Activated CD8-positive, alpha-beta memory T cell treated with anti-CD3 and anti-CD28 coated beads, Interleukin-2, amount 10 ng/mL, durations not matched to agents 7 days and 5 days (primary cell): ENCODE results near the gene ZNF496. TPM values are rescaled to one million over a fixed set of nuclear protein-coding genes. Genes with fewer than 3 reads are reported as not detected.
"Not testable (repeated sequence)": the region's sequence is repeated elsewhere in the genome, so short reads cannot be mapped to it uniquely, and the experiment has no call there.

Source experiments
- ATAC-seq: fragments of 150-1000 bp; cut with Tn5 transposase; one replicate; pipeline ENCODE4 v1.10.0; 2021; ENCODE audit warnings: moderate library complexity
- CTCF ChIA-PET: fragments of 350-600 bp; sonication (Branson Sonifier 250); formaldehyde crosslinking; loops from one replicate; lab custom pipeline; 2021; ENCODE audit warnings: antibody characterized with exemption; lab: Charles Lee
- DNase-seq: peaks from one replicate; pipeline ENCODE4 v3.0.0-alpha.2; 2020
- H3K27ac Mint-ChIP-seq: one replicate; pipeline ENCODE4 v1.8.0; 2021; ENCODE audit warnings: mild to moderate bottlenecking, mixed read lengths
- H3K27me3 Mint-ChIP-seq: one replicate; pipeline ENCODE4 v1.8.0; 2021; ENCODE audit warnings: mixed read lengths
- H3K36me3 Mint-ChIP-seq: one replicate; pipeline ENCODE4 v1.8.0; 2021; ENCODE audit warnings: mild to moderate bottlenecking, mixed read lengths
- H3K4me1 Mint-ChIP-seq: one replicate; pipeline ENCODE4 v1.8.0; 2021; ENCODE audit warnings: mixed read lengths
- H3K4me3 Mint-ChIP-seq: one replicate; pipeline ENCODE4 v1.8.0; 2021; ENCODE audit warnings: mild to moderate bottlenecking, moderate library complexity, mixed read lengths
- H3K9me3 Mint-ChIP-seq: one replicate; pipeline ENCODE4 v1.8.0; 2022; ENCODE audit warnings: low read depth, mixed read lengths
- total RNA-seq, 2 experiments: library from RNA; stranded (reverse); gene quantifications; one replicate each; pipeline ENCODE4 v1.2.3, GENCODE V29; 2021

Gene ZNF496
- total RNA-seq, 2 experiments from 2014 or later: 19.5 to 20.7 TPM

GRCh38 chr1:247266053-247266452 is 65.6 kb downstream of the ZNF496 start:
- no peak for DNase-seq
- Mint-ChIP-seq H3K27me3 (no peaks in the 10 kb centered on the region), H3K27ac (no peak overlapping the region), H3K36me3 (no peaks in the 10 kb centered on the region), H3K4me3 (no peak overlapping the region), H3K9me3 (peaks cover 4% of the 10 kb centered on the region), H3K4me1 (no peaks in the 10 kb centered on the region)
- ATAC-seq: no peak
- CTCF ChIA-PET: no interaction called here

DNA sequence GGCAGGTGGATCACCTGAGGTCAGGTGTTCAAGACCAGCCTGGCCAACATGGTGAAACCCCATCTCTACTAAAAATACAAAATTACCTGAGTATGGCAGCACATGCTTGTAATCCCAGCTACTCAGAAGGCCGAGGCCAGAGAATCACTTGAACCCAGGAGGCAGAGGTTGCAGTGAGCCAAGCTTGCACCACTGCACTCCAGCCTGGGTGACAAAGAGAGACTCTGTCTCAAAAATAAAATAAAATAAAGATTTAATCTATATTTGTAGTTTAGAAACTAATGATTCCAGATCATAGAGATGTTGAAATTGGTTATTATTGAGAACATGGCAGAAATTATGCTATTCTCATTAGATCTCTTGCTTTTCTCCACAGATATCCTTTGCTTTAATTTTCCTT is 75.9 kb downstream of the ZNF496 start, which contains the start of gene VN1R5:
Gene VN1R5 (plus strand): TSS at position 301 of the 400 bp plus-strand sequence.
- H3K9me3 Mint-ChIP-seq, H3K4me1 Mint-ChIP-seq, H3K27ac Mint-ChIP-seq, DNase-seq, CTCF ChIA-PET, H3K27me3 Mint-ChIP-seq, H3K4me3 Mint-ChIP-seq, H3K36me3 Mint-ChIP-seq, ATAC-seq: not testable (repeated sequence)

DNA sequence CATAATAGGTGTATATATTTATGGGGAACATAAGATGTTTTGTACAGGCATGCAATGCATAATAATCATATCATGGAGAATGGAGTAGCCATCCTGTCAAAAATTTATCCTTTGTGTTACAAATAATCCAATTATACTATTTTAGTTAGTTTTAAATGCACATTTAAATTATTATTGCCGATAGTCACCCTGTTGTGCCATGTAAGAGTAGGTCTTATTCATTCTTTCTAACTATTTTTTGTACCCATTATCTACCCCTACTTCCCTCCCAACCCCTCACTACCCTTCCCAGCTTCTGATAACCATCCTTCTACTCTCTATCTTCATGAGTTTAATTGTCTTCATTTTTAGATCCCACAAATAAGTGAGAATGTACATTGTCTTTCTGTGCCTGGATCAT is 84.1 kb downstream of the ZNF496 start:
- peaks cover 5% of the 10 kb centered on the region for H3K27me3 Mint-ChIP-seq
- no peak for DNase-seq
- CTCF ChIA-PET: no interaction called here
- H3K4me1 Mint-ChIP-seq: no peaks in the 10 kb centered on the region
- no peak overlapping the region for H3K27ac Mint-ChIP-seq
- H3K36me3 Mint-ChIP-seq: no peaks in the 10 kb centered on the region
- peaks cover 23% of the 10 kb centered on the region for H3K9me3 Mint-ChIP-seq
- ATAC-seq: no peak
- H3K4me3 Mint-ChIP-seq: no peak overlapping the region

Other genes starting within 250 kb of the ZNF496 start
- 1 to 10 TPM; 8.2 to 9.2 TPM for gene ZNF669, start 227.5 kb downstream of the ZNF496 start, total RNA-seq
- gene ZNF124, start 159.8 kb downstream of the ZNF496 start, total RNA-seq: 10 to 100 TPM; 15.0 to 18.6 TPM
- not detected for gene VN1R5, start 75.8 kb downstream of the ZNF496 start, total RNA-seq
- gene NLRP3, start 84.3 kb upstream of the ZNF496 start, total RNA-seq: under 1 TPM; 0.33 to 0.44 TPM
- gene OR2B11, start 126.2 kb upstream of the ZNF496 start, total RNA-seq: not detected
- not detected for gene OR2C3, start 204.6 kb upstream of the ZNF496 start, total RNA-seq
- gene GCSAML, start 217.3 kb upstream of the ZNF496 start, total RNA-seq: not detected